Left lobe of liver (tissue), 2 donors: ENCODE results near the gene C1QTNF8. TPM values are rescaled to one million over a fixed set of nuclear protein-coding genes. Genes with fewer than 3 reads are reported as not detected.
A peak's percentile ranks its signal among the peaks of the same experiment; 100 is the strongest.
"Not testable (repeated sequence)": the region's sequence is repeated elsewhere in the genome, so short reads cannot be mapped to it uniquely, and the experiment has no call there.

Experiments
- ATAC-seq: fragments of 200-7000 bp; cut with Tn5 transposase; one replicate; pipeline ENCODE4 v1.9.1; 2020; ENCODE audit warnings: mild to moderate bottlenecking, moderate library complexity
- DNase-seq: peaks from one replicate; pipeline ENCODE4 v3.0.0-alpha.2; 2020; ENCODE audit warnings: low spot score
- total RNA-seq: library from RNA; stranded (reverse); gene quantifications from one replicate; pipeline ENCODE4 v1.2.1, GENCODE V29; 2021
- donor health status: DM: no; HTN: no; CAD: no; lungs with moderate emphysema.
- donor health status: DM: no; HTN: yes; CAD: no.

Gene C1QTNF8
- total RNA-seq, 1 donor from 2014 or later: not detected

- DNase-seq (no peak), ATAC-seq (no peak)
Measured at GRCh38 chr16:1095450-1096168, 435 bp downstream of the C1QTNF8 start.

GRCh38 chr16:1094601-1095449 is 1.2 kb downstream of the C1QTNF8 start:
- ATAC-seq (no peak), DNase-seq (no peak)

GRCh38 chr16:1094124-1094479 is 1.9 kb downstream of the C1QTNF8 start:
- DNase-seq: no peak
- no peak for ATAC-seq

- DNase-seq: no peak
- ATAC-seq: no peak
Measured at GRCh38 chr16:1093284-1094123, 2.5 kb downstream of the C1QTNF8 start.

- not testable (repeated sequence) for ATAC-seq, DNase-seq
Measured at GRCh38 chr16:1092685-1093283, 3.3 kb downstream of the C1QTNF8 start.

- ATAC-seq (no peak), DNase-seq (no peak)
Measured at GRCh38 chr16:1091992-1092552, 4.0 kb downstream of the C1QTNF8 start.

GRCh38 chr16:1090620-1091587 is 5.1 kb downstream of the C1QTNF8 start:
- no peak for DNase-seq

GRCh38 chr16:1089822-1090619 is 6.0 kb downstream of the C1QTNF8 start:
- no peak for DNase-seq

More at GRCh38 chr16:1090620-1091587, 5.1 kb downstream of the C1QTNF8 start:
- ATAC-seq: no peak

GRCh38 chr16:1089439-1089821 is 6.6 kb downstream of the C1QTNF8 start:
- ATAC-seq (peak; percentile 13), DNase-seq (no peak)

More at GRCh38 chr16:1089822-1090619, 6.0 kb downstream of the C1QTNF8 start:
- peak; percentile 88 for ATAC-seq

- ATAC-seq (no peak), DNase-seq (no peak)
Measured at GRCh38 chr16:1088295-1089170, 7.5 kb downstream of the C1QTNF8 start.

GRCh38 chr16:1086443-1086842 is 9.6 kb downstream of the C1QTNF8 start:
- DNase-seq, ATAC-seq: not testable (repeated sequence)

- DNase-seq: no peak
- no peak for ATAC-seq
Measured at GRCh38 chr16:1084971-1085370, 11.1 kb downstream of the C1QTNF8 start.

GRCh38 chr16:1082952-1083675 is 12.9 kb downstream of the C1QTNF8 start:
- no peak for ATAC-seq
- no peak for DNase-seq

GRCh38 chr16:1082266-1082951 is 13.6 kb downstream of the C1QTNF8 start:
- DNase-seq (no peak), ATAC-seq (no peak)

- ATAC-seq (no peak), DNase-seq (no peak)
Measured at GRCh38 chr16:1081734-1082265, 14.2 kb downstream of the C1QTNF8 start.
